Measurements from ENCODE around the gene DENND11.
A peak's percentile ranks its signal among the peaks of the same experiment; 100 is the strongest.

Gene DENND11

DNA sequence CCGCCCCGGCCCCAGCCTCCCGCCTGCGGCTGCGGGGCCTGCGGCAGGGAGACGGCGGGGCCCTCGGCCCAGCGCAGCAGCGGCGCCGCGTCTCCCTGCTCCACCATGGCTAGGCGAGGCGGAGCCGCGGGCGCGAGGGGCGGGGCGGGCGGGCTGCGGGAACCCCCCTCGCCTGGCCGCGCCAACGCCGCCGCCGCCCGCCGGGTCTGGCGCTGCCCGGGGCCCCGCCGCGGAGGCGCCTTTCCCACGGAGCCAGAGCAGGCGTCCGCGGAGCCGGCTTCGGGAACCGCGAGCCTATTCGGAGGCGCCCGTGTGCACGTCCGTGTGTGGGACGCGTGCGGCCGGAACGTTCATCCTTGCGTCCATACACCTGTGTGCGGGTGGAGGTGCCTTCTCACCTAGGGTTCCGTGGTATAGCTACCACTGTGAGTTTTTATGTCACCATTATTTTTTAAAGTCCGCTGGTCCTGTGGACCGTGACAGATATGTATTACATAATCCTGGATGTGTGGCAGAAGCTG is at the start of gene DENND11:
TSS of gene DENND11 (minus strand) at position 120 of the 521 bp plus-strand sequence. CDS start at position 107, 13 bp downstream.
- DNase-seq (ENCODE audit: low read depth in 2 of 2), result peak in 1 of 2 donors; percentile 32

DNA sequence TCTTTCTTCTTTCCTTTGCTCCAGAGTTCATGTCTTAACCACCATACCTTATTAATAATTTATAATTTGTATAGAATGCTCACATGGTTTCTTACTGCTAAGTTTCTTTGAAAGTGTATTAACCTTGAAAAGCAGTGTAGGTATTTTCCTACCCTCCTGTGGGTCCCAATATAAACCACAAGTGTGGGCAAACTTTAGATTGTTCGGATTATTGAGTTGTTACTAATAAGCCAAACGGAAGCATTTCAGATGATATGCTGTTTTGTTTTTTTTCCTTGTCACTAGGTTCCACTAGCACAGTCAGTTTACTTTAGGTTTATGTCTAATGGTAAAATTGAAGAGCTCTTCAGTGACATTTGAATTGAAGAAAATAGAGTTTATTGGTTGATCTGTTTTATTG is 46.4 kb upstream of the DENND11 start:
- DNase-seq (ENCODE audit: low read depth in 2 of 2), result no peak

GRCh38 chr7:141744131-141744530 is 42.2 kb upstream of the DENND11 start:
- no peak for DNase-seq (ENCODE audit: low read depth in 2 of 2)

GRCh38 chr7:141742229-141742628 is 40.3 kb upstream of the DENND11 start:
- no peak for DNase-seq (ENCODE audit: low read depth in 2 of 2)

GRCh38 chr7:141739250-141739649 is 37.3 kb upstream of the DENND11 start:
- no peak for DNase-seq (ENCODE audit: low read depth in 2 of 2)

DNA sequence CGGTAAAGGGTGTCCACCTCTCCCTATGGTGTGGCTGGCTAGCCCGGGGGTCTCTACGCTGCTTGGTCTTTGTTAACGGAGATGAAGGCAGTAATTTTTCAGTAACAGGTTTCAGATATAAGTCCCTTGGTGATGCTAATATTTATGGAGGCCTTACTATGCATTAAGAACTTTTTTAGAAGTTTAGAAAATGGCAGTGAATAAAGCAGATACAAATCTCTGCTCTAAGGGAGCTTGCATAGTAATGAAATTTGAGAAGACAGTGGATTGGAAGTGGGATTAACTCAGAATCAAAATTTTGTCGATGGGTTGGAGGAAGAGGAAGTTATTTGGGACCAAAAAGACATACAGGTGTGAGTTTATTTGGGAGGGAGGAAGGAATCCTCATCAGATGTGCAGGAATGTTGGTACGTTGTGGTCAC is 36.6 kb upstream of the DENND11 start:
- no peak for DNase-seq (ENCODE audit: low read depth in 2 of 2)

- DNase-seq (ENCODE audit: low read depth in 2 of 2), result peak; percentile 72 to 74
Observed at GRCh38 chr7:141737836-141738591, 36.0 kb upstream of the DENND11 start, which contains the start of gene SSBP1. Gene SSBP1, plus strand, starts transcription at chr7:141738358. Its CDS starts 809 bp downstream, at chr7:141739167.

GRCh38 chr7:141737118-141737835 is 35.3 kb upstream of the DENND11 start:
- DNase-seq (ENCODE audit: low read depth in 2 of 2), result no peak

DNA sequence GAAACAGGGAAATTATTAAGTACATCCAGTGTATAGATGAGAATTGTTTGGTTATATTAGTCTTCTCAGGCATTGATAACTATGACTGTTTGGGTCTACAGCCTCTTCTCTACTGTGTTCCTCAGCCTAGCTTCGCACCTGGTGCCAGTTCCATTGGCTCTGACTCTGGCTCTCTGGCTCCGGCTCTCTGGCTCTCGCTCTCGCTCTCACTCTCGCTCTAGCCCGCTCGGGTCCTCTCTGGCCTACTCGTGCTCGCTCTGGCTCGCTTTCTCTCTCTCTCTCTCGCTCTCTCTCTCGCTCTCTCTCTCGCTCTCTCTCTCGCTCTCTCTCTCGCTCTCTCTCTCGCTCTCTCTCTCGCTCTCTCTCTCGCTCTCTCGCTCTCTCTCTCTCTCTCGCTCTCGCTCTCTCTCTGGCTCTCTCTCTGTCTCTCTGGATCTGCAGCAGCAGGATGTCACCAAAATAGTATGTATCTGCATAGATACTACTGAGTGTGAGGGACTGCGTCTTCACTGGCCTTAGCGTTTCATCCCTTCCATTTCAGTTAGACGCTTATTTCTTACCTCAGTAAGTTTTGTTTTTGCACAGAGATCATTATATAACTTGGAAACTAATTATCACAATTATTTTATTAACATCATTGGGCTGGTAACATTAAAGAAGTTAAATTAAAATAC is 29.6 kb upstream of the DENND11 start:
- no peak for DNase-seq (ENCODE audit: low read depth in 2 of 2)

GRCh38 chr7:141729020-141729419 is 27.1 kb upstream of the DENND11 start:
- no peak for DNase-seq (ENCODE audit: low read depth in 2 of 2)

DNA sequence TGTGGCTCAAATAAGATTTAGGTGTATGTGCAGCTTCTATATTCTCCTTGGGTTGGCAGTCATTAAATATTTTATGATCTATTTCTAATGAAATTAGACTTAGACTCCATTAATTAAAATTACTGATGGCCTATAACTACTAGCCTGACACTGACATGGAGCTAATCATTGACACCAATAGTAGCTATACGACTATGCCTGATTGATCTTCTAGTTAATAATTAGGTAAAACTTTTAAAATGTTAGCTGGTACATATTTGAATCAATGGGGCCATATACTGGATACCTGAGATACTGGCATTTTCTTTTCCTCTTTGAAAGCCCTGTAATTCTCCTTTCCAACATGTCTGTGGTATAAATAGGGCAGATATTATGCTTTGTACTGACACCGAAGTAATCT is 20.6 kb upstream of the DENND11 start:
- no peak for DNase-seq (ENCODE audit: low read depth in 2 of 2)

GRCh38 chr7:141717450-141717849 is 15.5 kb upstream of the DENND11 start:
- no peak for DNase-seq (ENCODE audit: low read depth in 2 of 2)

DNA sequence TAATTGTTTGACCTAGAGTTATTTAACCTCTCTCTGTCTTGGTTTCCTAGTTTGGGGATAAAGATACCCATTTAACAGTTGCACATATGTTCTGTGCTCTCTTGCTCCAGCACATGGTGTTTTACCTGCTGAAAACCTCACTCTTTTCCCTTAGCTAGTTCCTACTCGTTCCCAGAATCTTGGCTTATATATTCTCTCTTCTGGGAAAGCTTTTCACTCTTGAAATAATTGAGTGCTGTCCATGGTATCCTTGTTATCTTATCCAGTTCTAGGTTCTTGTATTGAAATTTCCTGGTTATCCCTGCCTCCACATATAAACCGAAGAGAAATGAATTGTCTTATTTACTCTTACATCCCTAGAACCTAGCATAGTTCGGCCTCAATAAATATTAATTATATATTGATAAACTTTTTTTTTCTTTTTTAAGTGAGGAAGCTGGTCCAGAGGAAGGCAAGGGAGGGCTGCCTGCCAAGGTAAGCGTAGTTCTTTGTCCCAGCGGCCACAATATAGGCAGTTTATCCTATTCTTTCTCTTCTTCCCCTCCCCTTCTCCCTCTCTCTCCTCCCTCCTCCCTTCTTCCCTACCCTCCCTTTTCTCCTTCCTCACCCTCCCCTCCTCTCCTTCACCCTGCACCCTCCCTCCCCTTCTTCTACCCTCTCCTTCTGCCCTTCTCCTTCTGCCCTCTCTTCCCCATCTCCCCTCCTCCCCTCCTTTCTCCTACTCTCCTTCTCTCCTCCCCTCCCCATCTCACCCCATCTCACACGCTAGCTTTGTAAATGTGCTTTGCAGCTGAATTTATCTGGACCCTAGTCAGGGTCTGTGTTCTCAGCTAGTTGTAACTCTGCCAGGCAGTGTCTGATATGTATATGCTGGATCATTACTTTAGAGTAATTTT is 14.1 kb upstream of the DENND11 start:
- DNase-seq (ENCODE audit: low read depth in 2 of 2), result no peak

DNA sequence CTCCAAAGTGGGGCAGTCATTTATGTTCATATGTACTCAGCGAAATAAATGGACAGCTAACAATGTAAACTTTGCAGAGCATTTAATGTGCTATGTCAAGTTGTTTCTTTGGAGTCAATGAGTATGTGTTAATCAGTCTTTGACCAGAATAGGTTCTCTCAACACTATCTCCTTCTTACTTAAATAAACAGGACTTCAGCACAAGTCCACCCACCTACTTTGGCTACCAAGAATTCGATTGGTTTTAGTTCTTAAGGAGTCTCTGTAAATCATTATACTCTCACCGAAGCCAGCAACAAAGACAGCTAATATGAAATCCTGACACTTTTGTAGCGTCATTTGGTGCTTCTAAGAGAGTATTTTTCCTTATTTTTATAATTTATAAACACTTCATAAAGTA is 13.1 kb upstream of the DENND11 start:
- DNase-seq (ENCODE audit: low read depth in 2 of 2), result no peak

DNA sequence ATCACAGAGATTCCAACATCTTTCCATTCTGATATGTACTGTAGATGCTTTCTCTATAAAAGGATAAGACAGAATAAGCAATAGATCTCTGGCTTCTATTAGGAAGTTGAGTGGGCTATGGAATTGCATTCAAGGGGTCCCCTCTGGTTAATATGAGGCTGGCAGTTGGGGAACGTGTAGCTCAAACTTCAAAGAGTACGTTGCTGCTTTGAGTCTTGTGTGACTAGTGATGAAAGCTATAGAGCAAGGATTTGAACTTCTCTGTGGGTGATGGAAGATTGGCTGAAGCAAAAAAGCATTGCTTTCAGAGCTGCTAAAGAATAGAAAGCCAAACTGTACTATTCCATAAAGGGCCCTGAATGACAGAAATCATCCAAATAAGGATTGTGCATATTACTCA is 12.6 kb upstream of the DENND11 start:
- no peak for DNase-seq (ENCODE audit: low read depth in 2 of 2)

DNA sequence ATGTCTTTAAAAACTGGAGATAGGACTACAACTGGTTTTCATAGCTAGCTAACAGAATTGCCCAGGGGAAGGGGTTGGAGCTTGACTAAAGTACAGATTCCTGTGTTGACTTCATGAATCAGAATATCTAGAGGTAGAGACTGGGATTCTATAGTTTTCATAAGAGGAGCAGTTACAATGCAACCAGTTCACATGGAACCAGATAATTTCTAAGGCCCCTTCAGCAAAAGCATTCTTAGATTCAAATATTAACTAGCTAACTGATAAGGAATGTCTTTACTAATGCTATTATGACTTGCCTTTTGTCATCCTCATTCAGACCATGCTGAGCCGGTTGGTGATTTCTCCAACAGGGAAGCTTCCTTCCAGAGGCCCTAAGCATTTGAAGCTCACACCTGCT is 11.9 kb upstream of the DENND11 start:
- DNase-seq (ENCODE audit: low read depth in 2 of 2), result no peak

- DNase-seq (ENCODE audit: low read depth in 2 of 2), result no peak
Observed at GRCh38 chr7:141712603-141713255, 10.8 kb upstream of the DENND11 start.

GRCh38 chr7:141710301-141710700 is 8.3 kb upstream of the DENND11 start:
- DNase-seq (ENCODE audit: low read depth in 2 of 2), result no peak

DNA sequence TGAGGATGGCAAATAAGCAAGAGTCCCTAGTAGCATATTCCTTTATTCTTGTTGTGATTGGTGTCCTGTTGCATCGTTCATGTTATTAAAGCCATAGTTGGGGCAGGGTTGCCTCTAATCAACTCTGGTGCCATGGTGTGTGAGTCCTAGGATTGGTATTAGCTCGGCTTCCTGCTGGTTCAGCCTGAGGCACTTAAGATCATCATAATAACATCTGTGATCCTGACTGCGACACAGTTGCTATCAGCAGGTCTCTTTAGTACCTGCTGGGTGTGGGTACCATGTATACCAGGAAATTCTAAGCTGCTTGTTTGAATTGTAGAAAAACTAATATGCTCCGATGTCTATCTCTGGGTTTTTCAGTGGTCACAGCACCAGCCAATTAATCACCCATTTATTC is 7.8 kb upstream of the DENND11 start:
- DNase-seq (ENCODE audit: low read depth in 2 of 2), result no peak

DNA sequence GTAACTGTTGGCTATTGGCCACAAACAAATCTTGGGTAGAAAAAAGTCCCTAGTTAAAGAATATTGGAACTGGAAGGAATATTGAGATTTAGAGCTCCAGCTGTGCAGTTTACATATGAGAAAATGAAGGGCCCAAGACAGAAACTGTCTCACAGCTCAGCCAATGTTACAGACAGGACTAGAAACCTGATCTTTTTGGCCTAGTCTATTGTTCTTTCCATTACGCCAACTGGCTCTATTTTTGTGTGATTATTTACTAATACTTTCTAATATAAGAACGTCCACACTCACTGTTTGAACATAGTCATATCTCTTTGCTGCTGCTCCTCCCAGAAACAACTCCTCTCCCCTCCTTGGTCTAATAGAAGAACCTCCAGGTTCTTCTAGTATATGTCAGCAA is 7.4 kb upstream of the DENND11 start:
- no peak for DNase-seq (ENCODE audit: low read depth in 2 of 2)

DNA sequence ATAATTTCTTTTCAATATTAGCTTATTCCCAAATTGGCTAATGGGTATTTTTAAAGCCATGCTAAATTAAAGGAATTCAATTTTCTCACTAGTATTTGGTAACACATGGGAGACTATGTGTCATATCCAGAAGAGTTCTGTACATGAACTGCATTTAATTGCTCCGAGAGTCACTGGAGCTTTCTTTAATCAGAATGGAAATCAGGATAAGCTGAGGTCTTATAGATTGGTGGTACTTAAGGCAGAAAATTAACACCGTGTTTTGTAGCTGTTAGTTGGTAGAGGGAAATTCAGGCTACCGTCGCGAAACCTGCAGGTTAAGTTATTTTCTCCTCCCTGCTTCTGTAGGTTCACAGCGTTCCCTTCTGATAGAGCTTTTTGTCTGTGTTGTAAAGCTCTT is 6.4 kb upstream of the DENND11 start, which contains the start of gene WEE2:
TSS of gene WEE2 (plus strand) at position 3 of the 400 bp plus-strand sequence. CDS start 406 bp downstream, outside the sequence.
- DNase-seq (ENCODE audit: low read depth in 2 of 2), result no peak

All from stimulated activated CD4-positive, alpha-beta T cell treated with anti-CD3 and anti-CD28 coated beads, Interleukin-1b, Interleukin-23, amount 100 ng/mL, for 1 hour (primary cell).